Adrenal gland (tissue), 5 donors: ENCODE data around the gene TFEC.

Experiments used
- CTCF ChIP-seq, 6 experiments: fragments of 450-650 bp in 4 of 6; fragments of 200-600 bp in 2 of 6; sonication (generic) in 1 of 6; IDR thresholded peaks; 1 replicate in 5 of 6; 2 replicates in 1 of 6; pipeline versions ENCODE4 v1.5.1 to v1.8.0; 2016 to 2021; ENCODE audit warnings: antibody characterized with exemption in 6 of 6, mild to moderate bottlenecking in 2 of 6, moderate library complexity in 1 of 6
- POLR2A ChIP-seq, 2 donors: fragments of 450-650 bp; IDR thresholded peaks; one replicate each; pipeline ENCODE4 v1.6.1; 2017; ENCODE audit warnings: antibody characterized with exemption in 2 of 2, mild to moderate bottlenecking in 2 of 2, moderate library complexity in 1 of 2
- donor health status: DM: no; HTN: no; CAD: no.

- TF ChIP-seq CTCF (IDR thresholded peaks at IDR 0.05) (no peak), POLR2A (IDR thresholded peaks at IDR 0.05) (no peak)
Measured at GRCh38 chr7:116018731-116019130, 11.8 kb downstream of the TFEC start.
